HepG2 (cell line): ENCODE data around the gene IFNLR1. TPM values are rescaled to one million over a fixed set of nuclear protein-coding genes. Genes with fewer than 3 reads are reported as not detected.
A peak's percentile ranks its signal among the peaks of the same experiment; 100 is the strongest.

Source experiments
- FOXJ3 ChIP-seq: sonication (generic); formaldehyde crosslinking; IDR thresholded peaks from 2 replicates; pipeline ENCODE4 v1.4.0; 2020; ENCODE audit warnings: missing genetic modification reagents, mild to moderate bottlenecking, borderline replicate concordance
- HES4 ChIP-seq: sonication (generic); formaldehyde crosslinking; IDR thresholded peaks from 2 replicates; pipeline ENCODE4 v1.9.0; 2021; ENCODE audit warnings: mild to moderate bottlenecking, missing genetic modification reagents, borderline replicate concordance
- HNRNPL ChIP-seq: fragments of 200-400 bp; formaldehyde crosslinking; IDR thresholded peaks from 2 replicates; pipeline ENCODE4 v1.6.1; 2017; ENCODE audit warnings: mild to moderate bottlenecking, low read depth, low read length
- JUND ChIP-seq: sonication (generic); formaldehyde crosslinking; IDR thresholded peaks from 2 replicates; pipeline ENCODE4 v1.8.0; 2022; ENCODE audit warnings: mild to moderate bottlenecking, missing genetic modification reagents
- KDM3A ChIP-seq: IDR thresholded peaks from 2 replicates; pipeline ENCODE4 v1.6.1; 2018; ENCODE audit warnings: low read depth, missing compliant biosample characterization
- KDM4B ChIP-seq: sonication (generic); formaldehyde crosslinking; IDR thresholded peaks from 2 replicates; pipeline ENCODE4 v1.4.0; 2020; ENCODE audit warnings: missing genetic modification reagents
- NCOA1 ChIP-seq: sonication (generic); formaldehyde crosslinking; IDR thresholded peaks from 2 replicates; pipeline ENCODE4 v1.9.0; 2021; ENCODE audit warnings: missing genetic modification reagents
- NCOA5 ChIP-seq: sonication (generic); formaldehyde crosslinking; IDR thresholded peaks from 2 replicates; pipeline ENCODE4 v1.4.0; 2020; ENCODE audit warnings: missing genetic modification reagents
- PCBP2 ChIP-seq: fragments of 200-400 bp; formaldehyde crosslinking; optimal IDR thresholded peaks from 2 replicates; pipeline ENCODE3; 2018; ENCODE audit warnings: low read length, low read depth; ENCODE audit not compliant: poor library complexity, severe bottlenecking
- ZNF432 ChIP-seq: sonication (generic); formaldehyde crosslinking; IDR thresholded peaks from 2 replicates; pipeline ENCODE4 v1.5.0; 2020; ENCODE audit warnings: missing genetic modification reagents, mild to moderate bottlenecking, borderline replicate concordance
- ZNF709 ChIP-seq: sonication (generic); formaldehyde crosslinking; IDR thresholded peaks from 2 replicates; pipeline ENCODE4 v1.5.0; 2020; ENCODE audit warnings: mild to moderate bottlenecking, missing genetic modification reagents
- ZNF761 ChIP-seq: sonication (generic); formaldehyde crosslinking; conservative IDR thresholded peaks from 2 replicates; pipeline ENCODE4 v1.4.0; 2020; ENCODE audit warnings: mild to moderate bottlenecking, missing genetic modification reagents
- ZNF883 ChIP-seq: sonication (generic); formaldehyde crosslinking; IDR thresholded peaks from 2 replicates; pipeline ENCODE4 v1.5.1; 2020; ENCODE audit warnings: mild to moderate bottlenecking, missing genetic modification reagents; ENCODE audit errors: not compliant biosample characterization
- polyA plus RNA-seq, 8 experiments: library from polyadenylated mRNA; depleted of rRNA in 3 of 8; stranded (reverse) in 7 of 8; unstranded in 1 of 8; fragments of >200 nt; fragmentation: Illumina TruSeq in 4 of 8; extraction: Trizol in 4 of 8; gene quantifications; 2 replicates each; pipeline versions ENCODE4 v1.2.1 to v1.2.3, GENCODE V29; 2011 to 2016; ENCODE audit warnings: low read depth in 4 of 8, missing spikeins in 1 of 8, mixed read lengths in 1 of 8; ENCODE audit not compliant: insufficient read depth in 1 of 8
- total RNA-seq, 5 experiments: library from RNA; depleted of rRNA; stranded (reverse); fragments of >200 nt; fragmentation: Illumina TruSeq; extraction: Trizol; gene quantifications; 2 replicates each; pipeline ENCODE4 v1.2.3, GENCODE V29; 2016; ENCODE audit warnings: low read depth in 1 of 5
- TF ChIP-seq, protein P1 (sequence below): sonication (generic); formaldehyde crosslinking; IDR thresholded peaks from 2 replicates; pipeline ENCODE4 v1.5.1; 2020; ENCODE audit warnings: missing genetic modification reagents, mild to moderate bottlenecking, borderline replicate concordance
- TF ChIP-seq, protein P2 (sequence below): sonication (generic); formaldehyde crosslinking; IDR thresholded peaks from 2 replicates; pipeline ENCODE4 v1.4.0; 2020; ENCODE audit warnings: mild to moderate bottlenecking, missing genetic modification reagents
- TF ChIP-seq, protein P3 (sequence below): sonication (generic); formaldehyde crosslinking; IDR thresholded peaks from 2 replicates; pipeline ENCODE4 v1.8.0; 2022; ENCODE audit warnings: missing genetic modification reagents, mild to moderate bottlenecking, inconsistent platforms, borderline replicate concordance
- TF ChIP-seq, protein P4 (sequence below): sonication (generic); formaldehyde crosslinking; IDR thresholded peaks from 2 replicates; pipeline ENCODE4 v1.8.0; 2022; ENCODE audit warnings: missing genetic modification reagents, low read depth, mild to moderate bottlenecking, borderline replicate concordance
- TF ChIP-seq, protein P5 (sequence below): sonication (generic); formaldehyde crosslinking; conservative IDR thresholded peaks from 2 replicates; pipeline ENCODE4 v1.4.0; 2020; ENCODE audit warnings: missing genetic modification reagents

The IFNLR1 gene
- total and polyA plus RNA-seq, 2 of the 13 experiments (the other 11 are each of a cell fraction or from before 2014, with no cell fraction given): 3.8 to 8.5 TPM

DNA sequence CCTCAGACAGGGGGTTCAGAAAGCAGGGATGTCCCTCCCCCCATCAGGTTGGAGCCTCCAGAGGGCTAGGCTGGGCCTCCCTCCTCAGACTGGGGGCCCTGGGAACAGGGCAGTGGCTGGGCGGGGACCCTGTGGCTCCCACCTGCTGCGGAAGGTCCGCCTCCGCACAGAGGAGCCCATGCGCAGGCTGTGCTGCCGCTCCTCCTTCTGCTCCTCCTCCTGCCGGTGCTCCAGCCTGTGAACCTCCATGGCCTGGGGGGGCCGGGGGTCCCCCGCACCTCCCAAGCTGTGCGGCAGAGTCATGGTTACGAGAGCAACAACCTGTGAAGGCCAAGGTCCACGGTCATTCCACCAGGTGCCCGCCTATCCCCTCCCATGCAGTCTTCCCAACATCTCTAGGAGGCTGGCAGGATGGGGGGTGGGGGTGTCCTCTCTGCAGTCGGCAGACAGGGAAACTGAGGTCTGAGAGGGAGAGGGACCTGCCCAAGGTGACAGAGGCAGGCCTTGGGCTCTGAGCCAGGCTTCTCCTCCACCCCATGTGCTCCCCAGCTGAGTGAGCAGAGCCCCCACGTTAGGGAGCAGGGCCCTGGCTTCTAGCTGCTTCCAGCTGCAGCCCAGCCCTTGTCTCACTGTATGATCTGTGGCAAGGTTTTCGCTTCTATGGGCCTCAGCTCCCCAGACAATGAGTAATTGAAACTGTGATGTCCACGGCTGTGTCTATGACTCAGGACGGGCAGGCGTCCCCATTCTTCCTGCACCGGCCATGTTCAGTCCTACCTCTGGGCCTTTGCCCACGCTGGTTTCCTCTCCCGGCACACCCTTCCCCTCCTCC lies 78.5 kb downstream of the IFNLR1 start (continued):
- TF ChIP-seq FOXJ3 (CRISPR knock-in tag) (no peak), KDM4B (CRISPR knock-in tag) (no peak), ZNF883 (CRISPR knock-in tag) (peak; percentile 0), HNRNPL (0 out of 2 replicates have a peak, but pooled peaks have one; percentile 7), ZNF709 (CRISPR knock-in tag) (no peak), NCOA5 (no peak), JUND (CRISPR knock-in tag) (no peak), PCBP2 (no peak), HES4 (CRISPR knock-in tag) (no peak), ZNF761 (CRISPR knock-in tag) (peak; percentile 63; the same call in 1 of the 2 replicates), NCOA1 (CRISPR knock-in tag) (no peak), ZNF432 (CRISPR knock-in tag) (no peak), KDM3A (CRISPR knock-in tag) (peak; percentile 50)
- TF ChIP-seq, protein P1, sequence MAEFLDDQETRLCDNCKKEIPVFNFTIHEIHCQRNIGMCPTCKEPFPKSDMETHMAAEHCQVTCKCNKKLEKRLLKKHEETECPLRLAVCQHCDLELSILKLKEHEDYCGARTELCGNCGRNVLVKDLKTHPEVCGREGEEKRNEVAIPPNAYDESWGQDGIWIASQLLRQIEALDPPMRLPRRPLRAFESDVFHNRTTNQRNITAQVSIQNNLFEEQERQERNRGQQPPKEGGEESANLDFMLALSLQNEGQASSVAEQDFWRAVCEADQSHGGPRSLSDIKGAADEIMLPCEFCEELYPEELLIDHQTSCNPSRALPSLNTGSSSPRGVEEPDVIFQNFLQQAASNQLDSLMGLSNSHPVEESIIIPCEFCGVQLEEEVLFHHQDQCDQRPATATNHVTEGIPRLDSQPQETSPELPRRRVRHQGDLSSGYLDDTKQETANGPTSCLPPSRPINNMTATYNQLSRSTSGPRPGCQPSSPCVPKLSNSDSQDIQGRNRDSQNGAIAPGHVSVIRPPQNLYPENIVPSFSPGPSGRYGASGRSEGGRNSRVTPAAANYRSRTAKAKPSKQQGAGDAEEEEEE (CRISPR knock-in tag): no peak
- TF ChIP-seq, protein P2, sequence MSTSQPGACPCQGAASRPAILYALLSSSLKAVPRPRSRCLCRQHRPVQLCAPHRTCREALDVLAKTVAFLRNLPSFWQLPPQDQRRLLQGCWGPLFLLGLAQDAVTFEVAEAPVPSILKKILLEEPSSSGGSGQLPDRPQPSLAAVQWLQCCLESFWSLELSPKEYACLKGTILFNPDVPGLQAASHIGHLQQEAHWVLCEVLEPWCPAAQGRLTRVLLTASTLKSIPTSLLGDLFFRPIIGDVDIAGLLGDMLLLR (CRISPR knock-in tag): no peak
- TF ChIP-seq, protein P3, sequence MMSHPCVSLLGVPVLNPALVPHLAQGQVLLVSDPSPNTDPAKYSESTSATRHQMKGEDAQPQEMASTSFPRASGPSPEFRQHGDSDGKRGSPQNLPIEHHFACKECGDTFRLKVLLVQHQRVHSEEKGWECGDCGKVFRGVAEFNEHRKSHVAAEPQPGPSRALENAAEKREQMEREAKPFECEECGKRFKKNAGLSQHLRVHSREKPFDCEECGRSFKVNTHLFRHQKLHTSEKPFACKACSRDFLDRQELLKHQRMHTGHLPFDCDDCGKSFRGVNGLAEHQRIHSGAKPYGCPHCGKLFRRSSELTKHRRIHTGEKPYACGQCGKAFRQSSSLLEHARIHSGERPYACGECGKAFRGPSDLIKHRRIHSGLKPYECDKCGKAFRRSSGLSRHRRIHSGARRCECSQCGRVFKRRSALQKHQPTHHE: 0 out of 2 replicates have a peak, but pooled peaks have one; percentile 46
- TF ChIP-seq, protein P4, sequence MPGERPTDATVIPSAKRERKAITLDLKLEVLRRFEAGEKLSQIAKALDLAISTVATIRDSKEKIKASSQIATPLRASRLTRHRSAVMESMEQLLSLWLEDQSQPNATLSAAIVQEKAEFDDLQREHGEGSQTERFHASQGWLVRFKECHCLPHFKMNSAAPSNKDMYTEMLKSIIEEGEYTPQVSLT: no peak
- TF ChIP-seq, protein P5, sequence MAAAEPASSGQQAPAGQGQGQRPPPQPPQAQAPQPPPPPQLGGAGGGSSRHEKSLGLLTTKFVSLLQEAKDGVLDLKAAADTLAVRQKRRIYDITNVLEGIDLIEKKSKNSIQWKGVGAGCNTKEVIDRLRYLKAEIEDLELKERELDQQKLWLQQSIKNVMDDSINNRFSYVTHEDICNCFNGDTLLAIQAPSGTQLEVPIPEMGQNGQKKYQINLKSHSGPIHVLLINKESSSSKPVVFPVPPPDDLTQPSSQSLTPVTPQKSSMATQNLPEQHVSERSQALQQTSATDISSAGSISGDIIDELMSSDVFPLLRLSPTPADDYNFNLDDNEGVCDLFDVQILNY: no peak
